CD8-positive, alpha-beta memory T cell (primary cell): ENCODE data around the gene ATOX1. TPM values are rescaled to one million over a fixed set of nuclear protein-coding genes. Genes with fewer than 3 reads are reported as not detected.
A peak's percentile ranks its signal among the peaks of the same experiment; 100 is the strongest.

Experiments used
- CTCF ChIA-PET: fragments of 350-600 bp; sonication (Branson Sonifier 250); formaldehyde crosslinking; loops from one replicate; lab custom pipeline; 2021; ENCODE audit warnings: antibody characterized with exemption; lab: Charles Lee
- POLR2A ChIA-PET: fragments of 350-600 bp; sonication (Branson Sonifier 250); formaldehyde crosslinking; loops from one replicate; lab custom pipeline; 2021; ENCODE audit warnings: antibody characterized with exemption; lab: Charles Lee
- DNase-seq, 5 donors: peaks; one replicate each; pipeline versions ENCODE4 v3.0.0 to v3.0.0-alpha.2; 2020 to 2022; ENCODE audit warnings: mixed read lengths in 1 of 5
- H3K27ac ChIP-seq: one replicate; pipeline ENCODE4 v1.7.0; 2013; ENCODE audit warnings: low read depth, mild to moderate bottlenecking, low read length, moderate library complexity
- H3K27me3 ChIP-seq: 2 replicates; pipeline ENCODE4 v1.7.0; 2013; ENCODE audit warnings: low read length, mild to moderate bottlenecking; ENCODE audit not compliant: insufficient read depth, poor library complexity, severe bottlenecking
- H3K36me3 ChIP-seq: 2 replicates; pipeline ENCODE4 v1.7.0; 2013; ENCODE audit warnings: mild to moderate bottlenecking, low read length, moderate library complexity; ENCODE audit not compliant: insufficient read depth
- H3K4me1 ChIP-seq: 2 replicates; pipeline ENCODE4 v1.7.0; 2013; ENCODE audit warnings: mild to moderate bottlenecking, low read length, moderate library complexity; ENCODE audit not compliant: insufficient read depth
- H3K4me3 ChIP-seq: 2 replicates; pipeline ENCODE4 v1.7.0; 2013; ENCODE audit warnings: mild to moderate bottlenecking, low read length
- H3K9me3 ChIP-seq: 2 replicates; pipeline ENCODE4 v1.7.0; 2013; ENCODE audit warnings: mild to moderate bottlenecking, low read length
- H3K27ac Mint-ChIP-seq, 8 donors: one replicate each; pipeline ENCODE4 v1.8.0; 2020 to 2021; ENCODE audit warnings: mixed read lengths in 8 of 8, mild to moderate bottlenecking in 6 of 8, inconsistent platforms in 3 of 8, moderate library complexity in 3 of 8
- H3K27me3 Mint-ChIP-seq, 2 donors: one replicate each; pipeline ENCODE4 v1.8.0; 2020 to 2021; ENCODE audit warnings: mixed read lengths in 2 of 2, mild to moderate bottlenecking in 1 of 2, moderate library complexity in 1 of 2
- H3K36me3 Mint-ChIP-seq, 3 donors: one replicate each; pipeline ENCODE4 v1.8.0; 2020 to 2021; ENCODE audit warnings: mixed read lengths in 3 of 3, inconsistent platforms in 1 of 3, mild to moderate bottlenecking in 1 of 3
- H3K4me1 Mint-ChIP-seq, 3 donors: one replicate each; pipeline ENCODE4 v1.8.0; 2020 to 2021; ENCODE audit warnings: mixed read lengths in 3 of 3, inconsistent platforms in 1 of 3, mild to moderate bottlenecking in 1 of 3
- H3K4me3 Mint-ChIP-seq, 7 donors: one replicate each; pipeline ENCODE4 v1.8.0; 2020 to 2021; ENCODE audit warnings: mixed read lengths in 7 of 7, mild to moderate bottlenecking in 6 of 7, moderate library complexity in 4 of 7, inconsistent platforms in 2 of 7
- H3K9me3 Mint-ChIP-seq, 5 donors: one replicate each; pipeline ENCODE4 v1.8.0; 2020 to 2022; ENCODE audit warnings: mixed read lengths in 5 of 5, mild to moderate bottlenecking in 3 of 5, moderate library complexity in 2 of 5, inconsistent platforms in 1 of 5
- polyA plus RNA-seq: library from polyadenylated mRNA; unstranded; fragments of 300-500 nt; fragmentation: Illumina TruSeq; gene quantifications from one replicate; pipeline ENCODE4 v1.2.3, GENCODE V29; 2021
- total RNA-seq, 2 experiments: library from RNA; stranded (reverse); gene quantifications; one replicate each; pipeline ENCODE4 v1.2.3, GENCODE V29; 2021

The ATOX1 gene
- total and polyA plus RNA-seq, 3 experiments from 2014 or later: 67.7 to 103 (median 91.0) TPM

- peaks cover 4 to 10% (median 10%) of the 10 kb centered on the region in 3 donors for H3K4me1 Mint-ChIP-seq
- H3K36me3 Mint-ChIP-seq: no peaks in the 10 kb centered on the region
- Histone ChIP-seq H3K36me3 (no peaks in the 10 kb centered on the region), H3K4me1 (peaks cover 16% of the 10 kb centered on the region), H3K4me3 (no peak overlapping the region), H3K27ac (no peak overlapping the region), H3K9me3 (no peaks in the 10 kb centered on the region), H3K27me3 (no peaks in the 10 kb centered on the region)
- ChIA-PET POLR2A (no interaction called here), CTCF (interaction anchor here (1.0 kb wide), 1 partner anchor 108 kb away, joined by 3 read pairs; no protein-coding TSS in a partner anchor)
- H3K27me3 Mint-ChIP-seq: peaks cover 0 to 1% of the 10 kb centered on the region in 2 donors
- H3K9me3 Mint-ChIP-seq: no peaks in the 10 kb centered on the region
- no peak overlapping the region for H3K4me3 Mint-ChIP-seq
- DNase-seq: no peak
- peak overlapping the region in 3 of 8 donors; percentile 38 to 47 (median 38) for H3K27ac Mint-ChIP-seq
These were observed 8.5 kb upstream of the ATOX1 start for GRCh38 chr5:151766975-151767374.

DNA sequence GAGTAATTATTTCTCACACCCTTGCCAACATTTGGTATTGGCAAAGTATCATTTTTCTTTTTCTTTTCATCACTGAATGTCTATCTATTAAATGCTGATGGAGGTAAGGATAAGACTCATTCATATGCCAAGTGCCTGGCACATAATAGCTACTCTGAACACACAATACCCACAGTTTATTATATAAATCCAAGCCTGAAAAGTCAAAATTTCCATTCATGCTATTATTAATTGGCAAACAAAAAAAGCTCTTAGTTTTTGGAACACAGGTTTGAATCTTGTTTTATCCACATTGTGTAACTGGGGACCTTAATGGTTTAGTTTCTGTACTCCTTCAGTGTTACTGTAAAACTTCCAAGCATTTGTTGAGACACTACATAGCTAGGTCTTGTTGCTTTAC is 6.4 kb upstream of the ATOX1 start:
- Histone ChIP-seq H3K4me1 (peaks cover 7% of the 10 kb centered on the region), H3K9me3 (no peaks in the 10 kb centered on the region), H3K27ac (no peak overlapping the region), H3K4me3 (no peak overlapping the region), H3K36me3 (no peaks in the 10 kb centered on the region), H3K27me3 (no peaks in the 10 kb centered on the region)
- ChIA-PET CTCF (interaction anchor here (1.0 kb wide), 1 partner anchor 25 kb away, joined by 3 read pairs; no protein-coding TSS in a partner anchor), POLR2A (no interaction called here)
- Mint-ChIP-seq H3K27me3 (peaks cover 0 to 1% of the 10 kb centered on the region in 2 donors), H3K27ac (no peak overlapping the region), H3K4me1 (peaks cover 0 to 5% (median 0%) of the 10 kb centered on the region in 3 donors), H3K4me3 (no peak overlapping the region), H3K9me3 (no peaks in the 10 kb centered on the region), H3K36me3 (no peaks in the 10 kb centered on the region)
- no peak for DNase-seq

GRCh38 chr5:151758141-151758429 is 346 bp downstream of the ATOX1 start:
- no peaks in the 10 kb centered on the region for H3K9me3 Mint-ChIP-seq
- POLR2A ChIA-PET: interaction anchor here (1.1 to 5.7 kb wide), 2 partner anchors 13 to 18 kb away, joined by 3 to 81 read pairs; partner anchors contain the start of gene G3BP1

DNA sequence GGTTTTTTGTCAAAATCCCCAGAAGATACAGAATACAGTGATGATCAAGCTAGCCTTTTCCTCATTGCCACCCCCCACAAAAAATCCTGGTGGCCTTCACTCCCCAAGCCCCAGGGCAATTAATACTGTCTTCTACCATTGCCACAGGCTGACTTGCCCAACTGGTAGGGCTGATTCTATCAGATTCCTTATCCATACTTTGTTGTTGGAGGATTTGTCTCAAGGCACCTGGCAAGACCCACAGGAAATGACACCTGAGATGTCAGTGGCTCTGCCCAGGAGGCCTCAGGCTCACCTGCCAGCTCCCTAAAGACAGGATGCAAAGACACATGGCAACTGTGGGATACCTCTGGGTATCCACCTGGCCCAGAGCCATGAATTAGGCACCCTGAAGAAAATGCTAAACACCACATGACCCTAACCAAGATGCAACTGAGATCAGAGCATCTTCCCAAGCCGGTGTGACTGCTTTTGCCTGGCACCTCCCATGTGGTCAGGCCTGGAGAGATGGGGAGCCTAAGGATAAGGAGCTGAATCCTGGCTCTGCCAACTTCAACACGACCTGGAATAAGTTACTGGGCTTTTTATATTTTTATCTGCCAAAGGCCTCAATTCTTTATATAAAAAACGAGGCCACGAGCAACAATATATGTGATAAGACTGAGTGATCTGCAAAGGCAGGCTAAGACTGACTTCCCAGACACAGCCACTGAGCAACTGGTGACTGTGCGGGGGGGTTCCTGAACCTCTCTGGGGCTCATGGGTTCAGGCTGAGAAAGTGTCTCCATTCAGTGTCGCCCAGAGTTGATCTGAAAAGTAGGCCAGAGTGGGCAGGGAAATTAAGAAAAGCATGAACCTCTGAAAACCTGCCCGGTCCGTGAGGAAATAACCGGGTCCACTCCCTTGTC is 944 bp downstream of the ATOX1 start:
- H3K27ac Mint-ChIP-seq: peak overlapping the region; percentile 89 to 97 (median 92)
- peak overlapping the region; percentile 97 for H3K4me3 ChIP-seq
- peak overlapping the region; percentile 82 to 97 (median 92) for H3K4me3 Mint-ChIP-seq
- POLR2A ChIA-PET: interaction anchor here (1.1 to 5.7 kb wide), 2 partner anchors 14 to 18 kb away, joined by 3 to 81 read pairs; partner anchors contain the start of gene G3BP1
- no peaks in the 10 kb centered on the region for H3K9me3 Mint-ChIP-seq
- H3K9me3 ChIP-seq: no peaks in the 10 kb centered on the region
- peaks cover 39 to 50% (median 48%) of the 10 kb centered on the region in 3 donors for H3K4me1 Mint-ChIP-seq
- no peaks in the 10 kb centered on the region for H3K27me3 ChIP-seq
- H3K27ac ChIP-seq: peak overlapping the region; percentile 82
- H3K36me3 Mint-ChIP-seq: peaks cover 0 to 13% (median 5%) of the 10 kb centered on the region in 3 donors
- H3K36me3 ChIP-seq: no peaks in the 10 kb centered on the region
- DNase-seq: peak in 1 of 5 donors; percentile 16
- H3K27me3 Mint-ChIP-seq: no peaks in the 10 kb centered on the region
- H3K4me1 ChIP-seq: peaks cover 25% of the 10 kb centered on the region
- CTCF ChIA-PET: interaction anchor here (0.9 to 4.6 kb wide), 5 partner anchors 11 to 18 kb away, joined by 3 to 25 read pairs (median 8); partner anchors contain the start of gene G3BP1

More at GRCh38 chr5:151758141-151758429, 346 bp downstream of the ATOX1 start:
- peak overlapping the region; percentile 89 to 97 (median 92) for H3K27ac Mint-ChIP-seq
- Histone ChIP-seq H3K4me1 (peaks cover 25% of the 10 kb centered on the region), H3K4me3 (peak overlapping the region; percentile 97), H3K27ac (peak overlapping the region; percentile 82), H3K36me3 (no peaks in the 10 kb centered on the region), H3K9me3 (no peaks in the 10 kb centered on the region), H3K27me3 (no peaks in the 10 kb centered on the region)
- H3K36me3 Mint-ChIP-seq: peaks cover 0 to 8% (median 3%) of the 10 kb centered on the region in 3 donors
- no peaks in the 10 kb centered on the region for H3K27me3 Mint-ChIP-seq
- peaks cover 34 to 45% (median 43%) of the 10 kb centered on the region in 3 donors for H3K4me1 Mint-ChIP-seq
- peak overlapping the region; percentile 82 to 97 (median 92) for H3K4me3 Mint-ChIP-seq
- CTCF ChIA-PET: interaction anchor here (1.3 to 4.6 kb wide), 2 partner anchors 10 to 12 kb away, joined by 3 to 25 read pairs; partner anchors contain the start of gene G3BP1
- peak in 1 of 5 donors; percentile 5 for DNase-seq

DNA sequence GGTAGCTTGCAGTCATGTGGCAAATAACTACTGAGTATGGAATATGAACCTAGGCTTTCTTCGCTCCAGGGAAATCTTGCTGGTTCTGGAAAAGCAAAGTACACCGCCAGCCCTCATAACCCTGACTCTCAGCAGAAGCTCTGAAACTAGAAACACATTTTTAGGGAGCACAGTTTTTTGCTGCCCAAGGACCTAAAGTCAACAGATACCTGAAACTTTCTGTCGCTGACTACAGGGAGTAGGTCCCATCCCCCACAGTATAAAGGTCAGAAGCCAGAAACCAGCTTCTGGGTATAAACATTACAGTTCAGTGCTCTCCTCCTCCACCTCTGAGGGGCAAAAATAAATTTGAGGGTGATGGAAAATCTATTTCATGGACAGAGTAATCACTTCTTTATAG is 3.0 kb downstream of the ATOX1 start:
- H3K4me1 ChIP-seq: peaks cover 25% of the 10 kb centered on the region
- peak overlapping the region in 3 of 8 donors; percentile 37 to 60 (median 58) for H3K27ac Mint-ChIP-seq
- POLR2A ChIA-PET: no interaction called here

DNA sequence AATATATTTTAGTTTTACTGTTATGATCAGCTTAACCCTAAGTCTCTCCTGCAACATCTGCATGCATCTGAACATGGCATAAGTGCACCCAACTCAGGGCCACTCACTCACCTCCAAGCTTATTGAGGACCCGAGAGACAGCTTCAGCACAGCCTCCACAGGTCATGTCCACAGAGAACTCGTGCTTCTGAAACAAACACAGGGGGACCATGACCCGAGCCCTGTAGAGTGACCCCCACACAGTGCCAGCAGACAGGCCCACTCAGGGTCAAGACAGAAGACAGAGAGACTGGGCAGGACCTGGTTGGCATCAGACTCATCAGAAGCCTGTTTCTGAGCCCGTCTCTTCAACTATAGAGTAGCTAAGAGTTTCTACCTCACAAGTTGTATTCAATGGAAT is 6.8 kb downstream of the ATOX1 start:
- no peaks in the 10 kb centered on the region for H3K9me3 Mint-ChIP-seq
- H3K27ac ChIP-seq: no peak overlapping the region
- CTCF ChIA-PET: interaction anchor here (3.5 to 3.7 kb wide), 2 partner anchors 12 to 19 kb away, joined by 17 to 22 read pairs; partner anchors contain the start of gene G3BP1

More for the DNA sequence above, 3.0 kb downstream of the ATOX1 start:
- peaks cover 0 to 25% (median 5%) of the 10 kb centered on the region in 3 donors for H3K36me3 Mint-ChIP-seq
- H3K27me3 Mint-ChIP-seq: no peaks in the 10 kb centered on the region
- Histone ChIP-seq H3K4me3 (no peak overlapping the region), H3K36me3 (no peaks in the 10 kb centered on the region), H3K27me3 (no peaks in the 10 kb centered on the region), H3K9me3 (no peaks in the 10 kb centered on the region), H3K27ac (no peak overlapping the region)
- CTCF ChIA-PET: interaction anchor here (2.8 kb wide), 1 partner anchor 16 kb away, joined by 14 read pairs; the partner anchor contains the start of gene G3BP1
- no peaks in the 10 kb centered on the region for H3K9me3 Mint-ChIP-seq
- peaks cover 43 to 62% (median 56%) of the 10 kb centered on the region in 3 donors for H3K4me1 Mint-ChIP-seq
- DNase-seq: no peak
- peak overlapping the region in 2 of 7 donors; percentile 16 to 91 for H3K4me3 Mint-ChIP-seq

GRCh38 chr5:151751091-151751490 is 7.3 kb downstream of the ATOX1 start:
- ChIA-PET CTCF (interaction anchor here (3.5 to 3.7 kb wide), 2 partner anchors 11 to 19 kb away, joined by 17 to 22 read pairs; partner anchors contain the start of gene G3BP1), POLR2A (no interaction called here)
- Histone ChIP-seq H3K27me3 (no peaks in the 10 kb centered on the region), H3K4me1 (peaks cover 15% of the 10 kb centered on the region), H3K27ac (no peak overlapping the region), H3K4me3 (no peak overlapping the region), H3K9me3 (no peaks in the 10 kb centered on the region), H3K36me3 (peaks cover 1% of the 10 kb centered on the region)
- no peaks in the 10 kb centered on the region for H3K27me3 Mint-ChIP-seq
- no peak for DNase-seq
- peak overlapping the region in 1 of 8 donors; percentile 75 for H3K27ac Mint-ChIP-seq
- H3K4me3 Mint-ChIP-seq: no peak overlapping the region
- H3K4me1 Mint-ChIP-seq: peaks cover 32 to 55% (median 47%) of the 10 kb centered on the region in 3 donors
- H3K36me3 Mint-ChIP-seq: peaks cover 0 to 35% (median 5%) of the 10 kb centered on the region in 3 donors
- H3K9me3 Mint-ChIP-seq: no peaks in the 10 kb centered on the region

More for the DNA sequence above, 6.8 kb downstream of the ATOX1 start:
- peaks cover 32 to 55% (median 47%) of the 10 kb centered on the region in 3 donors for H3K4me1 Mint-ChIP-seq
- POLR2A ChIA-PET: interaction anchor here (2.0 kb wide), 1 partner anchor 21 kb away, joined by 7 read pairs; the partner anchor contains the start of gene G3BP1
- H3K4me3 Mint-ChIP-seq: peak overlapping the region in 1 of 7 donors; percentile 41
- no peaks in the 10 kb centered on the region for H3K27me3 Mint-ChIP-seq
- H3K4me1 ChIP-seq: peaks cover 15% of the 10 kb centered on the region
- peak overlapping the region in 4 of 8 donors; percentile 23 to 75 (median 54) for H3K27ac Mint-ChIP-seq
- no peaks in the 10 kb centered on the region for H3K36me3 ChIP-seq
- DNase-seq: no peak
- H3K27me3 ChIP-seq: no peaks in the 10 kb centered on the region
- no peak overlapping the region for H3K4me3 ChIP-seq
- peaks cover 0 to 32% (median 5%) of the 10 kb centered on the region in 3 donors for H3K36me3 Mint-ChIP-seq
- H3K9me3 ChIP-seq: no peaks in the 10 kb centered on the region
